Right lobe of liver (tissue), 4 donors: ENCODE results near the gene DDOST.

Experiments used
- POLR2A ChIP-seq: fragments of 450-650 bp; IDR thresholded peaks from one replicate; pipeline ENCODE4 v1.6.1; 2017; ENCODE audit warnings: antibody characterized with exemption, mild to moderate bottlenecking
- TF ChIP-seq, protein P1 (sequence below), 4 donors: fragments of 200-600 bp in 3 of 4; fragments of 450-650 bp in 1 of 4; IDR thresholded peaks; one replicate each; pipeline versions ENCODE4 v1.5.1 to v1.8.0; 2016 to 2022; ENCODE audit warnings: antibody characterized with exemption in 4 of 4, mild to moderate bottlenecking in 2 of 4
- donor health status: DM: no; HTN: no; CAD: no.
- donor health status: DM: no; HTN: no; CAD: no.
- donor health status: DM: no; HTN: yes; CAD: no.

DNA sequence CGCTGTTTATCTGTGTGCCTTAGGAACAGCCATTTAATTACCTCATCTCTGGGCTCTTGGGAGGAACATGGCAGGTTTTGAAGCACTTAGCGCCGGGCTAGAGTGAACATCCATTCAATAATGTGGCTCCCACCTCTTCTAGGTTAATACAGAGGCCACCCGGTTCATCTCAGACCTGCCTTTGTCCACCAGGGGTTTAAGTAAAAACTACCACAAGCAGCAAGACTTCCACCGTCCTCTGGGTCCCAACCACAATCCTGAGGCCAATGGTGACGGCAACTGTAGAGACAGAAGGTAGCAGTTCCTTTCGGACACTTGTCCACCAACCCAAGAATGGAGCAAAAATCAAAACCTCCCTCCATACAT is 924 bp upstream of the DDOST start:
- TF ChIP-seq, protein P1, sequence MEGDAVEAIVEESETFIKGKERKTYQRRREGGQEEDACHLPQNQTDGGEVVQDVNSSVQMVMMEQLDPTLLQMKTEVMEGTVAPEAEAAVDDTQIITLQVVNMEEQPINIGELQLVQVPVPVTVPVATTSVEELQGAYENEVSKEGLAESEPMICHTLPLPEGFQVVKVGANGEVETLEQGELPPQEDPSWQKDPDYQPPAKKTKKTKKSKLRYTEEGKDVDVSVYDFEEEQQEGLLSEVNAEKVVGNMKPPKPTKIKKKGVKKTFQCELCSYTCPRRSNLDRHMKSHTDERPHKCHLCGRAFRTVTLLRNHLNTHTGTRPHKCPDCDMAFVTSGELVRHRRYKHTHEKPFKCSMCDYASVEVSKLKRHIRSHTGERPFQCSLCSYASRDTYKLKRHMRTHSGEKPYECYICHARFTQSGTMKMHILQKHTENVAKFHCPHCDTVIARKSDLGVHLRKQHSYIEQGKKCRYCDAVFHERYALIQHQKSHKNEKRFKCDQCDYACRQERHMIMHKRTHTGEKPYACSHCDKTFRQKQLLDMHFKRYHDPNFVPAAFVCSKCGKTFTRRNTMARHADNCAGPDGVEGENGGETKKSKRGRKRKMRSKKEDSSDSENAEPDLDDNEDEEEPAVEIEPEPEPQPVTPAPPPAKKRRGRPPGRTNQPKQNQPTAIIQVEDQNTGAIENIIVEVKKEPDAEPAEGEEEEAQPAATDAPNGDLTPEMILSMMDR (IDR thresholded peaks at IDR 0.05) = no peak
- no peak for TF ChIP-seq POLR2A
